NCI-H345 treated with DMSO at 0.1 percent for 48 hours (cell line): ENCODE measurements around the gene ALG1L2.
"Not testable (repeated sequence)": the region's sequence is repeated elsewhere in the genome, so short reads cannot be mapped to it uniquely, and the experiment has no call there.

Experiments used
- DNase-seq: peaks from one replicate; lab custom pipeline; 2025; ENCODE audit not compliant: unreplicated experiment; lab: John Stamatoyannopoulos, UW

Gene ALG1L2

DNA sequence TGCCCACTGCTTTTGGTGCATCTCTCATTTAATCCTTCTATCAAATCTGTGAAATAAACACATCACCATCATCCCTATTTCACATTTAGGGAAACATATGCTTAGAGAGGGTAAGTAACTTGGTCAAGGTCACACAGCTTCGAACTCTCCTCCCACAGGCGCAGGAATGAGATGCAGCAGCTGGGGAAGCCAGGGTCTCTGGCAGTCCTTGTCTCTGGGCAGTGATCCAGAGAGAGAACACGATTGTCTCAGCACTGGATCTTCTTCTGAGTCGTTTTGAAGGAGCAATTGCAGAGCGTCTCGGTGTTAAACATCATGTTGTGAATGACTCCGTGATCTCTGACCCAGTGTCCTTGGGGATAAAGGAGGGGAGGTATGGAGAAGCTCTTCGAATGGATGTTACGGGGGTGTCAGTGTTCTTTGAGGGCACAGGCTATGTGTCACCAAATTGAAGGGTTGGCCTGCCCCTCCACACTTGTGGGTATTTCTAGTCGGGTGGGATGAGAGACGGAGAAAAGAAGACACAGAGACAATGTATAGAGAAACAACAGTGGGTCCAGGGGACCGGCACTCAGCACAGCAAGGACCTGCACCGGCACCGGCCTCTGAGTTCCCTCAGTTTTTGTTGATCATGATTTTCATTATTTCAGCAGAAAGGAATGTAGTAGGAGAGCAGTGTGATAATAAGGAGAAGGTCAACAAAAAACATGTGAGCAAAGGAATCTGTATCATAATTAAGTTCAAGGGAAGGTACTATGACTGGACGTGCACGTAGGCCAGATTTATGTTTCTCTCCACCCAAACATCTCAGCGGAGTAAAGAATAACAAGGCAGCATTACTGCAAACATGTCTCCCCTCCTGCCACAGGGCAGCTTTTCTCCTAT lies 41.5 kb downstream of the ALG1L2 start:
- DNase-seq, result not testable (repeated sequence)

DNA sequence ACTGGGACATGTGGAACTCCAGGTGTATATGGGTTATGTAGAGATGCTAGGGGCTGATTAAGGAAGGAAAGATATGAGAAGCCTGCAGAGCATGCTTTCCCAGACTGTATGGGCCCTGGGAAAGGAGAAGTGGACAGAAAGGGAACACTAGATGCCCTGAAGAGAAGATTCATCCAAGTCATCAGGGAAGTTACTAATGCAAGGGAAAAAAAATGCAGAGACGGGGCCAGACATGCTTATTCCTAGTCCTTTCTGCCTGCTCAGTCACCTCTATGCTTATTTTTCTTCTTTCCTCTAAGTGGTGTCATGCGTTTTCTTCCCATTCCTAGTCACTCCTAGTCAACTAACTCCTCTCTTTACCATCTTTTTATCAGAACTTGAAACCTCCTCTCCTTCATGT lies 43.8 kb downstream of the ALG1L2 start:
- not testable (repeated sequence) for DNase-seq

DNA sequence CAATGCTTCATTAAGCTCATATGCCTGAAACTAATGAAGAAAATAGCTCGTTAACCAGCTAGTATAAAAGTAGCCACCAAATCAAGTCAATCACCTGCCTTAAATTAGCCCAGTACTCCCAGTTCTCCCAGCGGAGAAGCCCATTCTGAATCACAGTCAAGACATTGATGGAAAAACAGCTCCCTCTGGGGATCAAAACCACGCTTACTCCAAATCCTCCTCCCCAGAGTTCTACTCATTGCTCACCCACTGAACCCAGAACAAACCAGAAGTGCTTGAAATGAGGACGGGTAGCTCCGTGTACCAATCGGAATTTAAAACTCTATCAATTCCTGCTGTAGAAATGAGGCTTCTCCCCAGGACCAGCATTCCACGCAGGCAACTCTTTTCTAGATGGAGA lies 54.7 kb downstream of the ALG1L2 start:
- not testable (repeated sequence) for DNase-seq

DNA sequence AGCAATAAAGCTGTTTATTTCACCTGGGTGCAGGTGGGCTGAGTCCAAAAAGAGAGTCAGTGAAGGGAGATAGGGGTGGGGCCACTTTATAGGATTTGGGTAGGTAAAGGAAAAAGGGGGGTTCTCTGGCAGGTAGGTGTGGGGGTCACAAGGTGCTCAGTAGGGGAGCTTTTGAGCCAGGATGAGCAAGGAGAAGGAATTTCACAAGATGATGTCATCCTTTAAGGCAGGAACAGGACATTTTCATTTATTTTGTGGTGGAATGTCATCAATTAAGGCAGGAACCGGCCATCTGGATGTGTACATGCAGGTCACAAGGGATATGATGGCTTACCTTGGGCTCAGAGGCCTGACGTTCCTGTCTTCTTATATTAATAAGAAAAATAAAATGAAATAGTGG lies 56.1 kb downstream of the ALG1L2 start:
- DNase-seq, result not testable (repeated sequence)

DNA sequence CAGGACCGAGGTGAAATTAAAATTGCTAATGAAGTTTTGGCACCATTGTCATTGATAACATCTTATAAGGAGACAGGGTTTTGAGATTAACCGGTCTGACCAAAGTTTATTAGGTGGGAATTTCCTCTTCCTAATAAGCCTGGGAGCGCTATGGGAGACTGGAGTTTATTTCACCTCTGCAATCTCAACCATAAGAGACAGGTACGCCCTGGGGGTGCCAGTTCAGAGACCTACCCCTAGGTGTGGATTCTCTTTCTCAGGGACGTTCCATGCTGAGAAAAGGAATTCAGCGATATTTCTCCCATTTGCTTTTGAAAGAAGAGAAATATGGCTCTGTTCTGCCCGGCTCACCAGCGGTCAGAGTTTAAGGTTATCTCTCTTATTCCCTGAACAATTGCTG lies 57.4 kb downstream of the ALG1L2 start:
- DNase-seq, result not testable (repeated sequence)

DNA sequence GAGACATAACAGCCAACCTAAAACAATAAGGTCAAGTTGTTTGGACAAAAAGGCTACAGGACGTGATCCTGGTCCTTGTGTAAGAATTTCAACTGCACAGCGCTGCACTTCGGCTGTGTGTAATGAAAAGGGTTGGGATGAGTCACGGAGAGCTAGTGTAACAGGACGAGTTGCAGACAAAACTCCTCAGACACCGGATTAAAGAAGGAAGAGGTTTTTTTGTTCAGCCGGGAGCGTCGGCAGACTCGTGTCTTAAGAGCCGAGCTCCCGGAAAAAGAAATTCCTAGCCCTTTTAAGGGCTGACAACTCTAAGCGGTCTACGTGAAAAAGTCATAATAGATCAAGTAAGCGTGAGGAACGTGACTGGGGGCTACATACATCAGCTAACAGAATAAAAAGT lies 59.1 kb downstream of the ALG1L2 start:
- not testable (repeated sequence) for DNase-seq

DNA sequence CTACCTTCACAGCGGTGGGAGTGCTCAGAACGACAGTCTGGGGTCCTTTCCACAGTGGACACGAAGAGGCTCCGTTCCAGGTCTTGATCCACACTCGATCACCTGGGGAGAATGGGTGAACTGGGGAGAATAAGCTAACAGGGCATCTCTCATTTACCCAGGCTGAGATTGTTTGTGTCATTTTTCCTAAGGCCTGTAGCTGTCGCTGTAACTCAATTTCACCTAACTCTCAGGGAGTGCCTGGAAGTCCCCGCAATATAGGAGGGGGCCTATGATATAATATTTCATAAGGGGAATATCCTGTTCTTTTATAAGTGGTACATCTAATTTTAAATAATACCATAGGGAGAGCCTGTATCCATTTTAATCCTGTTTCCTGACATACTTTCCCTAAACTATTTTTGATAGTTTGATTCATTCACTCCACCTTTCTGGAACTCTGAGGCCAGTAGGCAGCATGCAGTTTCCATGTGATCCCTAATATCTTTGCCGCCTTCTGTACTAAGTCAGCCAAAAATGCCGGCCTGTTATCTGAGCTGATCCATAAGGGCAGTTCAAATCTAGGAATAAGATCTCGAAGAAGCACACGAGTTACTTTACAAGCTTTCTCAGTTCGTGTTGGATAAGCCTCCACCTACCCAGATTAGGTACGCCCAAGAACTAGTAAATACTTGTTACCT lies 62.2 kb downstream of the ALG1L2 start:
- not testable (repeated sequence) for DNase-seq

DNA sequence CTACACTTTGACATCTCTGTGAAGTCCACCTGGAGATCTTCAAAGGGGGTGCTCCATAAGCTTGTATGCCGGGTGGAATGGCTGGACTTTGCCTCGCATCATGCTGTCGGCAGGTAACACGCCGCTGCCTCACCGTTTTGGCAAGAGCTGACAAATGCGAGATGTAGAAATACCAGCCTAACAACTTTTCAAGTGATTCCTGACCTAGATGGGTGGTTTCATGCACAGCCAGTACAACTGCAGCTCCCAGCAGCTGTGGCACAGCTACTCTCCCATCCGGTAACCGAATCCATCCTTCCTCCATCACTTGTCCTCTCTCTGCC lies 62.7 kb downstream of the ALG1L2 start:
- not testable (repeated sequence) for DNase-seq

DNA sequence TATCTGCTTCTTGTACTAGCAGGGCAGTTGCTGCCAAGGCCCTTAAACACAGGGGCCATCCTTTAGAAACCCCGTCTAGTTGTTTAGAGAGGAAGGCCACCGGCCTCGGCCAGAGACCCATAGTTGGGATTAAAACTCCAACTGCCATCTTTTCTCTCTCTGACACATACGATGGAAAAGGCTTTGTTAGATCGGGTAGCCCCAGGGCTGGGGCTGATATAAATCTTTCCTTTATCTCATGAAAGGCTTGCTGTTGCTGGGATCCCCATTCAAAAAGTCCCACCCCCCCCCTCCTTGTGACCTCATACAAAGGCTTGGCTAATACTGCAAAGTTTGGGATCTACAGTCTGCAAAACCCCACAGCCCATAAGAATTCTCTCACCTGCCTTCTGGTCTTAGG lies 63.8 kb downstream of the ALG1L2 start:
- DNase-seq, result not testable (repeated sequence)

DNA sequence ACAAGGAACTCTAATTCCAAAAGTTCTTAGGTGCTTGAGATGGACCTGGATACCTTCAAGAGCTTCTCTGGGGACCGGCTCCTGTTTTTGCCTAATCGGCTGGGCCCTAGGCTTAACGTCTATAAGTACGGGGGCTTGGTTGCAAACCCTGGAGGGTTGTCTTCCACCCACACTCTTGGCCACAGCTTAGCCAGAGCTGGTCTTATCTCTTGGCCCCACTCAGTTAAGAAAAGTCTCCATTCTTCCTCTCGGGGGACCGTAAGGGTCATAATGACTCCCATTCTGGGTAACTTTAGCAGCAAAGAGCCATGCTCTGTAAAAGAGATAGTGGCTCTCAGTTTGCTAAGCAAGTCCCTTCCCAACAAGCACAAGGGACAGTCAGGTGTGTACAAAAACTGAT lies 64.8 kb downstream of the ALG1L2 start:
- not testable (repeated sequence) for DNase-seq
